Endothelial cell (in vitro differentiated cells): ENCODE results near the gene SORBS1. TPM values are rescaled to one million over a fixed set of nuclear protein-coding genes. Genes with fewer than 3 reads are reported as not detected.
A peak's percentile ranks its signal among the peaks of the same experiment; 100 is the strongest.

Experiments used
- DNase-seq: peaks from one replicate; pipeline ENCODE4 v3.0.0; 2021; ENCODE audit warnings: low spot score
- H3K27ac Mint-ChIP-seq: one replicate; pipeline ENCODE4 v1.8.0; 2021; ENCODE audit warnings: mixed read lengths, inconsistent platforms; ENCODE audit not compliant: unreplicated experiment
- H3K27me3 Mint-ChIP-seq: one replicate; pipeline ENCODE4 v1.8.0; 2021; ENCODE audit warnings: mild to moderate bottlenecking, moderate library complexity, mixed read lengths, inconsistent platforms; ENCODE audit not compliant: unreplicated experiment
- H3K36me3 Mint-ChIP-seq: one replicate; pipeline ENCODE4 v1.8.0; 2021; ENCODE audit warnings: mild to moderate bottlenecking, low read depth, mixed read lengths, inconsistent platforms; ENCODE audit not compliant: unreplicated experiment
- H3K4me1 Mint-ChIP-seq: one replicate; pipeline ENCODE4 v1.8.0; 2021; ENCODE audit warnings: mild to moderate bottlenecking, mixed read lengths, inconsistent platforms; ENCODE audit not compliant: unreplicated experiment
- H3K4me3 Mint-ChIP-seq: one replicate; pipeline ENCODE4 v1.8.0; 2021; ENCODE audit warnings: mild to moderate bottlenecking, mixed read lengths, inconsistent platforms; ENCODE audit not compliant: unreplicated experiment
- H3K9me3 Mint-ChIP-seq: one replicate; pipeline ENCODE4 v1.8.0; 2021; ENCODE audit warnings: mixed read lengths, inconsistent platforms; ENCODE audit not compliant: unreplicated experiment
- CTCF ChIP-seq: fragments of 200-600 bp; sonication (generic); IDR thresholded peaks from one replicate; pipeline ENCODE4 v1.5.0; 2021; ENCODE audit warnings: antibody characterized with exemption; ENCODE audit not compliant: unreplicated experiment
- total RNA-seq: library from RNA; stranded (reverse); fragmentation: NEBNext Ultra II Directional; extraction: Animal tissue kit (Norgen Biotek cat#: 25700); gene quantifications from one replicate; pipeline ENCODE4 v1.2.1, GENCODE V29; 2021; ENCODE audit not compliant: unreplicated experiment

Gene SORBS1
- total RNA-seq, 1 donor from 2014 or later, result 103 TPM

- Mint-ChIP-seq H3K9me3 (no peaks in the 10 kb centered on the region), H3K36me3 (peaks cover 8% of the 10 kb centered on the region), H3K4me1 (peaks cover 61% of the 10 kb centered on the region), H3K27ac (peak overlapping the region; percentile 62), H3K27me3 (peaks cover 11% of the 10 kb centered on the region), H3K4me3 (peak overlapping the region; percentile 95)
- no peak for DNase-seq
- no peak for TF ChIP-seq CTCF
These were observed 644 bp downstream of the SORBS1 start for GRCh38 chr10:95560278-95561176.

GRCh38 chr10:95559896-95560277 lies 1.3 kb downstream of the SORBS1 start:
- Mint-ChIP-seq H3K27me3 (peaks cover 11% of the 10 kb centered on the region), H3K4me1 (peaks cover 62% of the 10 kb centered on the region), H3K27ac (peak overlapping the region; percentile 80), H3K9me3 (no peaks in the 10 kb centered on the region), H3K4me3 (peak overlapping the region; percentile 95), H3K36me3 (peaks cover 8% of the 10 kb centered on the region)
- DNase-seq, result no peak
- no peak for TF ChIP-seq CTCF

DNA sequence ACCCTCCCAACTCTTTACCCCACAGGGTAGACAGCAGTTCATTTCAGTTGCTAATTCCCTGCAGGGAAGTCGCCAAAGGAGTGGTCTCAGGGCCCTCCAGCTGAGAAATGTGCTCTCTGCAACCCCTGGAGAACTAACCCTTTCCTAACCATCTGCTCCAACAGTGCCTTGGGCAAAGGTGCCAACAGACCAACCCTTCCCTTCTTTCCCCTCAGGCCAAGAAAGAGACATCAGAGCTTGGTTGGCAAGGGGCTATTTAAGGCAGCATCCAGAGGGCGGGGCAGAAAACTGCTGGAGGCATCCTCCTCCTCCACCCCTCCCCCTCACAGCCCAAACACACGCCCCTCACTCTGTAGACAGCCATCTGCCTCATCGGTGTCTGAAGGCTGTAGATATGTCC lies 1.7 kb downstream of the SORBS1 start:
- no peak for DNase-seq
- peaks cover 58% of the 10 kb centered on the region for H3K4me1 Mint-ChIP-seq

DNA sequence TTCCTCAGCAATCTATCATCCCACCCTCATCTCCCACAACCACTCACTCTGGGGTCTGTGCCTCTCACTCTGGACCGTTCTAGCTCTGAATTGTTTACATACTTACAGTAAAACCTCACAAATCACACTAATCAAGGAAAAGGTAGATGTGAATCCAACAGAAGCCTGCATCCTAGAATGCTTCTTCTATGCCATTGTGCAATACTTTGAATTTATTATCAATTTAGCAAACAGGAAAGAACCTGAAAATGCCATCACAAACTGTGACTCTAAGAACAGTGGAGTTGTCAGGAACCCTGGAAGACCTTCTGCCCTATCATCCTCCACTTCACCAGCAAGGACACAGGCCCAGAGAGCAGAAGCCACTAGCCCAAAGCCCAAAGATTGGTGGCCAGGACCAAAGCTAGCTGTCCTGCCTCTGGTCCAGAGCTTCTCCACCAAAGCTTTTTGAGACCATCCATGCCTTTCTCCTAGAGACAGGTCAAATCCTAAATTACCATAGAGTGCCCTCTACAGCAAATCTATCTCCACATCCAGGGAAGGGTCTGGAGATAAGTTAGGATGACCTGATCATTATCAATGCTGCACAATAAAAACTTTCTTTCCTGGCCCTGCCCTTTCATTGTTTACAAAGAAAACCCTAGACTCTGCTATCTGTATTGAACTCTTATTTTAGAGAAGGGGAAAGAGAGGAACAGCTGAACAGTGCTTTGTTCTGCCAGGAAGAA lies 2.4 kb downstream of the SORBS1 start:
- H3K4me3 Mint-ChIP-seq, result peak overlapping the region; percentile 95
- TF ChIP-seq CTCF, result no peak

More for the DNA sequence above, 1.7 kb downstream of the SORBS1 start:
- Mint-ChIP-seq H3K9me3 (no peaks in the 10 kb centered on the region), H3K27ac (peak overlapping the region; percentile 80), H3K36me3 (peaks cover 8% of the 10 kb centered on the region), H3K27me3 (peaks cover 11% of the 10 kb centered on the region), H3K4me3 (peak overlapping the region; percentile 95)
- no peak for TF ChIP-seq CTCF

More for the DNA sequence above, 2.4 kb downstream of the SORBS1 start:
- Mint-ChIP-seq H3K27me3 (peaks cover 11% of the 10 kb centered on the region), H3K36me3 (peaks cover 8% of the 10 kb centered on the region), H3K4me1 (peaks cover 57% of the 10 kb centered on the region), H3K9me3 (no peaks in the 10 kb centered on the region), H3K27ac (peak overlapping the region; percentile 80)
- no peak for DNase-seq
